DOHH2 (cell line): ENCODE data around the gene FETUB.
"Not testable (repeated sequence)": the region's sequence is repeated elsewhere in the genome, so short reads cannot be mapped to it uniquely, and the experiment has no call there.

Experiments used
- H3F3A ChIP-seq: fragments of 200-600 bp; sonication (generic), shearing (Covaris generic); 2 replicates; pipeline ENCODE4 v1.6.0; 2016; ENCODE audit warnings: antibody characterized with exemption, mild to moderate bottlenecking; ENCODE audit not compliant: control insufficient read depth, insufficient read depth
- H3K27ac ChIP-seq: fragments of 200-600 bp; sonication (generic); 2 replicates; pipeline ENCODE4 v1.5.1; 2014; ENCODE audit warnings: low read depth, mild to moderate bottlenecking, low read length, moderate library complexity
- H3K27me3 ChIP-seq: fragments of 200-600 bp; sonication (generic); 2 replicates; pipeline ENCODE4 v1.6.1; 2014; ENCODE audit warnings: mild to moderate bottlenecking, low read length, mixed read lengths; ENCODE audit not compliant: control insufficient read depth
- H3K36me3 ChIP-seq: fragments of 200-600 bp; sonication (generic); 2 replicates; pipeline ENCODE4 v1.6.1; 2014; ENCODE audit warnings: mild to moderate bottlenecking, low read length, moderate library complexity, mixed read lengths; ENCODE audit not compliant: control insufficient read depth
- H3K4me1 ChIP-seq: fragments of 200-600 bp; sonication (generic); 2 replicates; pipeline ENCODE4 v1.6.1; 2014; ENCODE audit warnings: mild to moderate bottlenecking, low read length, mixed read lengths; ENCODE audit not compliant: control insufficient read depth
- H3K4me2 ChIP-seq: fragments of 200-600 bp; sonication (generic); 2 replicates; pipeline ENCODE4 v1.6.0; 2014; ENCODE audit warnings: mild to moderate bottlenecking, low read length, moderate library complexity
- H3K4me3 ChIP-seq: fragments of 200-600 bp; sonication (generic); 2 replicates; pipeline ENCODE4 v1.5.1; 2014; ENCODE audit warnings: mild to moderate bottlenecking, low read length, mixed read lengths
- H3K79me2 ChIP-seq: fragments of 200-600 bp; sonication (generic); 2 replicates; pipeline ENCODE4 v1.6.1; 2014; ENCODE audit warnings: mild to moderate bottlenecking, low read length, mixed read lengths; ENCODE audit not compliant: control insufficient read depth
- H3K9me2 ChIP-seq: fragments of 200-600 bp; sonication (generic); replicated peaks from 2 replicates; pipeline ENCODE4 v1.6.1; 2014; ENCODE audit warnings: mild to moderate bottlenecking, low read length, mixed read lengths; ENCODE audit not compliant: control insufficient read depth
- H3K9me3 ChIP-seq: fragments of 200-600 bp; sonication (generic); 2 replicates; pipeline ENCODE4 v1.6.1; 2014; ENCODE audit warnings: antibody characterized with exemption, low read length, mixed read lengths; ENCODE audit not compliant: control insufficient read depth, insufficient read depth
- H4K20me1 ChIP-seq: fragments of 200-600 bp; sonication (generic); 2 replicates; pipeline ENCODE4 v1.6.0; 2014; ENCODE audit warnings: low read depth, mild to moderate bottlenecking, antibody characterized with exemption, low read length, moderate library complexity; ENCODE audit not compliant: control insufficient read depth, insufficient read depth
- CTCF ChIP-seq: fragments of 200-600 bp; sonication (generic); IDR thresholded peaks from one replicate; pipeline ENCODE4 v1.5.1; 2014; ENCODE audit warnings: antibody characterized with exemption, mild to moderate bottlenecking, low read depth, low read length; ENCODE audit not compliant: poor library complexity, severe bottlenecking
- EZH2phosphoT487 ChIP-seq: fragments of 200-600 bp; sonication (generic); IDR thresholded peaks from 2 replicates; pipeline ENCODE4 v1.6.1; 2017; ENCODE audit warnings: borderline replicate concordance, mild to moderate bottlenecking, antibody characterized with exemption, low read length, moderate library complexity, mixed read lengths

FETUB gene

DNA sequence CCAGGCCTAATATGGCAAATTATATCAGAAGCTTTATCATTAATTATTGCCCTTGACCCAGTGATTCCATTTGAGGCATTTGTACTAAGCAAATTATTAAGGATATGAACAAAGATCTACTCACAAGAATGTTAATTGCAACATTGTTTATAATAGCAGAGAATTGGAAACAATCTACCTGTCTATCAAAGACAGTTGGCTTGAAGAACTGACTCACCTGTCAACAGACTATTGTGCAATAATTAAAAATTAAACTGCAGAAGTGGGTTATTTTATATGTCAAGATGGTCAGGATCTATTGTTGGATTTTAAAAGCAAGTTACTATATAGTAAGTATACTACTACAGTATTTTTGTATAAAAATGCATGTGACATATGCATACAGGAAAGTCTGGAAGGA is 6.7 kb upstream of the FETUB start:
- no peaks in the 10 kb centered on the region for H4K20me1 ChIP-seq
- H3K27ac ChIP-seq = no peak overlapping the region
- H3K27me3 ChIP-seq = no peaks in the 10 kb centered on the region
- H3K4me3 ChIP-seq = no peak overlapping the region
- TF ChIP-seq EZH2phosphoT487 (no peak), CTCF (no peak)
- H3K9me2 ChIP-seq = no peaks in the 10 kb centered on the region
- no peaks in the 10 kb centered on the region for H3K36me3 ChIP-seq
- H3F3A ChIP-seq = no peaks in the 10 kb centered on the region
- no peaks in the 10 kb centered on the region for H3K79me2 ChIP-seq
- no peaks in the 10 kb centered on the region for H3K4me1 ChIP-seq
- H3K4me2 ChIP-seq = no peak overlapping the region
- no peaks in the 10 kb centered on the region for H3K9me3 ChIP-seq

GRCh38 chr3:186634207-186634606 is 6.0 kb upstream of the FETUB start:
- not testable (repeated sequence) for H4K20me1 ChIP-seq, H3K27me3 ChIP-seq, H3K4me3 ChIP-seq, H3K27ac ChIP-seq, H3K4me1 ChIP-seq, H3K9me2 ChIP-seq, H3K4me2 ChIP-seq, H3K36me3 ChIP-seq, H3K79me2 ChIP-seq, H3K9me3 ChIP-seq, H3F3A ChIP-seq

DNA sequence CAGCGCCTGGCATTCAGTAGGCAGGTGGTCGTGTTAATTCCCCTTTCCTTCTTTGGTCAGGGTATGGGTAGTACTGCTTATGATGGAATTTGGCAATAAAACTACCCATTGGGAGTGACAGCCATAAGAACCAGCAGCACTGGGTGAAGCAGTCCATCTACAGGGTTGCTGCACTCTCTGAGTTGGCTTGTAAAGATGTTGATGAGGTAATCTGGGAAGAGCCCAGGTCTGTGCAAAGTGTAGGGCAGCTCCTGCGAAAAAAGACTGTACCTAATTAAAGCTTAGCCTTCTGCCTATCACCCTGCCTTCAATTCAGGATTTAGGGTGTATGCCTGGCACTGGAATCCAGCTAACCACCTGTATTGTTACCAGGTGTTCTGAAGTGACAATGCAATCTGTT is 4.7 kb upstream of the FETUB start:
- Histone ChIP-seq H4K20me1 (no peaks in the 10 kb centered on the region), H3K27me3 (no peaks in the 10 kb centered on the region), H3F3A (no peaks in the 10 kb centered on the region), H3K79me2 (no peaks in the 10 kb centered on the region), H3K27ac (no peak overlapping the region), H3K9me3 (peaks cover 4% of the 10 kb centered on the region; the same call in 1 of the 2 replicates), H3K36me3 (no peaks in the 10 kb centered on the region), H3K4me3 (no peak overlapping the region), H3K4me1 (no peaks in the 10 kb centered on the region), H3K4me2 (no peak overlapping the region), H3K9me2 (no peaks in the 10 kb centered on the region)
- TF ChIP-seq EZH2phosphoT487 (no peak), CTCF (no peak)

DNA sequence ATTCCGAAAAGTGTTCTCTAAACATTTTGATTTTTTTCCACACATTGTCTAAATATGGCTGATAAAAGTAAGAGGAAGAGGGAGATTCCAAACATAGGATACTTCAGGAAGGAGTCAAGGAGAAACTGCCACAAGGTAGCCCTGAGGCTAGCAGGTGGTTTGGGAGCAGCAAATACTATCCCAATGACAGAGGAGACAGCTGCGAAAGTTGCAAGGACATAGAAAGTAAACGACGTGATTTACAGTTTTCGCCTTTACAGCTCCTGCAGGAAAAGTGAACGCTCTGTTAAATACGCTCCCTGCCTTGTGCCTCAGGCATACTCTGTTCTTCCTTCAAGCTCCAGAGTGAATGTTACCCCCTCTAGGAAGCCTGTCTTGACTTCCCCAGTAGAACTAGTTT is 3.7 kb upstream of the FETUB start:
- no peaks in the 10 kb centered on the region for H3K27me3 ChIP-seq
- H3K9me2 ChIP-seq = no peaks in the 10 kb centered on the region
- H3K4me1 ChIP-seq = peaks cover 3% of the 10 kb centered on the region
- H3K79me2 ChIP-seq = no peaks in the 10 kb centered on the region
- H3K27ac ChIP-seq = no peak overlapping the region
- no peaks in the 10 kb centered on the region for H4K20me1 ChIP-seq
- no peak overlapping the region for H3K4me2 ChIP-seq
- H3K4me3 ChIP-seq = no peak overlapping the region
- peaks cover 4% of the 10 kb centered on the region; the same call in 1 of the 2 replicates for H3K9me3 ChIP-seq
- TF ChIP-seq CTCF = no peak
- TF ChIP-seq EZH2phosphoT487 = no peak
- no peaks in the 10 kb centered on the region for H3K36me3 ChIP-seq
- H3F3A ChIP-seq = no peaks in the 10 kb centered on the region
